ENCODE measurements around the gene TTLL8.

GRCh38 chr22:50064453-50064852, 6.4 kb upstream of the TTLL8 start:
- TF ChIP-seq, protein P1, sequence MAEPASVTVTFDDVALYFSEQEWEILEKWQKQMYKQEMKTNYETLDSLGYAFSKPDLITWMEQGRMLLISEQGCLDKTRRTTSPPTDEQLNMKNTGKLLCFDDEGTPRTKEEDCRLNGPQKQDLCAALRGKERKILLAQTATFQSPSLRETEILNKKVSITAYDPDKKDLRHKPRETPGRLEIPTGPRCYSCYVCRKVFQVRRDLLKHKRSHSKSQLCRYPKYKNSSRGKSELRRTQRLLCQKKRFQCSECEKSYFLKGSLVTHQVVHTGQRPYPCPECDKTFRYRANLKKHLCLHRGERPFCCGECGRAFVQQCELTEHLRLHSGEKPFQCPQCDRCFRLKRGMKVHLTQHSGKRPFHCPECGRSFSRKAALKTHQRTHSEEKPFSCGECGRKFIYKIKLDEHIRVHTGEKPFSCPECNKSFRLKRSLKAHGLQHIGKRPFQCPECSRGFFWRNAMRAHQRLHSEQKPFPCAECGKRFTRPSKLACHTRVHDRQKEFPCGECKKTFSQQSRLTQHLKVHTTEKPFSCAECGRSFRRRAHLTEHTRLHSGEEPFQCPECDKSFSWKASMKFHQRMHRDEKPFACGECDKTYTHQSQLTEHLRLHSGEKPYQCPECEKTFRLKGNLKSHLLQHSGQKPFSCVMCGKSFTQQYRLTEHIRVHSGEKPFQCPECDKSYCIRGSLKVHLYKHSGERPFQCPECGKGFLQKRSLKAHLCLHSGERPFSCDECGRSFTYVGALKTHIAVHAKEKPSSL (CRISPR knock-in tag; conservative IDR thresholded peaks at IDR 0.05), result no peak
- no peak for TF ChIP-seq CBFB (CRISPR knock-in tag; IDR thresholded peaks at IDR 0.05; ENCODE audit: low read depth)
- TF ChIP-seq CTCF (IDR thresholded peaks at IDR 0.05), result no peak
- no peak for TF ChIP-seq CREM (CRISPR knock-in tag; IDR thresholded peaks at IDR 0.05)
- TF ChIP-seq USF2 (CRISPR knock-in tag; IDR thresholded peaks at IDR 0.05), result no peak
- no peak for TF ChIP-seq E2F1 (CRISPR knock-in tag; IDR thresholded peaks at IDR 0.05)
- no peak for TF ChIP-seq ZNF121 (CRISPR knock-in tag; IDR thresholded peaks at IDR 0.05)
- TF ChIP-seq ZNF138 (CRISPR knock-in tag; conservative IDR thresholded peaks at IDR 0.05), result no peak

Measured in WTC11 (cell line).